Measurements from ENCODE around the gene ARPC5.
"Not testable (repeated sequence)": the region's sequence is repeated elsewhere in the genome, so short reads cannot be mapped to it uniquely, and the experiment has no call there.

ARPC5 gene

GRCh38 chr1:183612975-183613374 lies 22.6 kb downstream of the ARPC5 start:
- DNase-seq: not testable (repeated sequence)

- no peak for DNase-seq
Observed at GRCh38 chr1:183612407-183612806, 23.2 kb downstream of the ARPC5 start.

GRCh38 chr1:183611021-183611420 lies 24.6 kb downstream of the ARPC5 start:
- no peak for DNase-seq

- no peak for DNase-seq
Observed at GRCh38 chr1:183609759-183610452, 25.7 kb downstream of the ARPC5 start.

GRCh38 chr1:183609313-183609712 lies 26.3 kb downstream of the ARPC5 start:
- no peak for DNase-seq

GRCh38 chr1:183607322-183607980 lies 28.1 kb downstream of the ARPC5 start:
- no peak for DNase-seq

- no peak for DNase-seq
Observed at GRCh38 chr1:183605904-183606303, 29.7 kb downstream of the ARPC5 start.

- DNase-seq: no peak
Observed at GRCh38 chr1:183604815-183605214, 30.8 kb downstream of the ARPC5 start.

- DNase-seq: no peak
Observed at GRCh38 chr1:183604038-183604808, 31.4 kb downstream of the ARPC5 start.

GRCh38 chr1:183602510-183602909 lies 33.1 kb downstream of the ARPC5 start:
- no peak for DNase-seq

- DNase-seq: no peak
Observed at GRCh38 chr1:183600634-183601033, 34.9 kb downstream of the ARPC5 start.

- DNase-seq: no peak
Observed at GRCh38 chr1:183600136-183600535, 35.4 kb downstream of the ARPC5 start.

GRCh38 chr1:183598386-183598785 lies 37.2 kb downstream of the ARPC5 start:
- peak; percentile 10 for DNase-seq

GRCh38 chr1:183597656-183598347 lies 37.8 kb downstream of the ARPC5 start:
- DNase-seq: no peak

GRCh38 chr1:183596500-183596899 lies 39.1 kb downstream of the ARPC5 start:
- no peak for DNase-seq

GRCh38 chr1:183595537-183595936 lies 40.0 kb downstream of the ARPC5 start:
- no peak for DNase-seq

GRCh38 chr1:183593356-183593755 lies 42.2 kb downstream of the ARPC5 start:
- peak; percentile 10 for DNase-seq

GRCh38 chr1:183592733-183593132 lies 42.9 kb downstream of the ARPC5 start:
- DNase-seq: no peak

GRCh38 chr1:183590244-183591191 lies 45.1 kb downstream of the ARPC5 start, which contains the start of gene NCF2:
Gene NCF2, minus strand, starts transcription at chr1:183590459. Its CDS starts 130 bp downstream, at chr1:183590329.
- no peak for DNase-seq

GRCh38 chr1:183589874-183590243 lies 45.7 kb downstream of the ARPC5 start:
- no peak for DNase-seq

GRCh38 chr1:183589384-183589783 lies 46.2 kb downstream of the ARPC5 start:
- DNase-seq: no peak

Data from right kidney (tissue), 1 donor.